ENCODE measurements around the gene WIZ. TPM values are rescaled to one million over a fixed set of nuclear protein-coding genes. Genes with fewer than 3 reads are reported as not detected.

The WIZ gene
- total and polyA plus RNA-seq, 10 of the 15 experiments (the other 5 are each of a cell fraction or from before 2014, with no cell fraction given) = 0.10 to 26.7 (median 2.7) TPM

DNA sequence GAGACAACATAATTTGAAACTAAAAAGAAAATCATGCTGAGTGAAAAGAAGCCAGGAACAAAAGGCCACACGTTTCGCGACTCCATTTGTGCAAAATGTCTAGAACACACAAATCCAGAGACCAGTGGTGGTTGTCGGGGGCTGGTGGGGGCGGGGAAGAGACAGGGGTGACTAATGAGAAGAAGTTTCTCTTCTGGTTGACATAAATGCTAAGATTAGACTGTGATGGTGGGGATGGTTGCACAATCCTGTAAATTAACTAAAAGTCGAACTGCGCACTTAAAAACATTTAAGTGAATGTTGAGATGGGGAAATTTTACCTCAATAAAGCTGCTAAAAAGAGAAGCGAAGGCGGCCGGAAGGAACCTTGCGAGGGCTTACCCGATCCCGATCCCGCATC lies 77.3 kb downstream of the WIZ start:
- ChIA-PET POLR2A (no interaction called here), RAD21 (ENCODE audit: unreplicated experiment) (no interaction called here), CTCF (interaction anchor here (0.6 to 1.1 kb wide), 2 partner anchors 15 to 25 kb away, joined by 3 read pairs; no protein-coding TSS in a partner anchor), SMC1A (ENCODE audit: uncharacterized antibody, unreplicated experiment) (no interaction called here)
- Histone ChIP-seq H2AFZ (ENCODE audit: control insufficient read depth, low read depth, low read length) (no peak overlapping the region), H3K27me3 (replicated peaks in 1 of 2; ENCODE audit: control insufficient read depth in 2 of 2, insufficient read depth in 2 of 2, low read length in 1 of 2) (no peaks in the 10 kb centered on the region), H3K79me2 (ENCODE audit: control insufficient read depth, insufficient read depth, low read length) (peaks cover 38% of the 10 kb centered on the region), H3K4me1 (ENCODE audit: control insufficient read depth, insufficient read depth, low read length) (0 out of 2 replicates have a peak, but pooled peaks cover 2% of the 10 kb centered on the region), H3K4me3 (no peak overlapping the region), H3K4me2 (ENCODE audit: control insufficient read depth, insufficient read depth) (no peak overlapping the region), H3K9ac (ENCODE audit: control insufficient read depth, insufficient read depth, low read length) (no peak overlapping the region), H3K27ac (ENCODE audit: control insufficient read depth, insufficient read depth) (no peak overlapping the region), H3K9me3 (replicated peaks; ENCODE audit: control insufficient read depth, insufficient read depth, low read length) (no peaks in the 10 kb centered on the region), H3K36me3 (ENCODE audit: control insufficient read depth in 2 of 2, insufficient read depth in 2 of 2, low read length in 1 of 2) (peaks cover 11 to 52% of the 10 kb centered on the region in 2 experiments; a peak in 3 of 4 replicates), H4K20me1 (ENCODE audit: control insufficient read depth, insufficient read depth) (0 out of 2 replicates have a peak, but pooled peaks cover 5% of the 10 kb centered on the region)
- no TSS peak for BruUV-seq (replicated peaks)
- TF ChIP-seq CBX3 (IDR thresholded peaks at IDR 0.05; ENCODE audit: borderline replicate concordance, low read depth) = no peak
- no peak for TF ChIP-seq NR2F1 (conservative IDR thresholded peaks at IDR 0.05)
- TF ChIP-seq IRF4 (IDR thresholded peaks at IDR 0.05; ENCODE audit: low read depth, low read length) = no peak
- no peak for TF ChIP-seq NFYA (IDR thresholded peaks at IDR 0.05; ENCODE audit: borderline replicate concordance, low read depth, low read length)
- TF ChIP-seq MEF2B (IDR thresholded peaks at IDR 0.05; ENCODE audit: partially characterized antibody, poor library complexity, severe bottlenecking) = no peak
- TF ChIP-seq CBX5 (IDR thresholded peaks at IDR 0.05; ENCODE audit: low read depth) = no peak
- no peak for TF ChIP-seq EED (IDR thresholded peaks at IDR 0.05; ENCODE audit: low read depth)
- TF ChIP-seq, protein P1, sequence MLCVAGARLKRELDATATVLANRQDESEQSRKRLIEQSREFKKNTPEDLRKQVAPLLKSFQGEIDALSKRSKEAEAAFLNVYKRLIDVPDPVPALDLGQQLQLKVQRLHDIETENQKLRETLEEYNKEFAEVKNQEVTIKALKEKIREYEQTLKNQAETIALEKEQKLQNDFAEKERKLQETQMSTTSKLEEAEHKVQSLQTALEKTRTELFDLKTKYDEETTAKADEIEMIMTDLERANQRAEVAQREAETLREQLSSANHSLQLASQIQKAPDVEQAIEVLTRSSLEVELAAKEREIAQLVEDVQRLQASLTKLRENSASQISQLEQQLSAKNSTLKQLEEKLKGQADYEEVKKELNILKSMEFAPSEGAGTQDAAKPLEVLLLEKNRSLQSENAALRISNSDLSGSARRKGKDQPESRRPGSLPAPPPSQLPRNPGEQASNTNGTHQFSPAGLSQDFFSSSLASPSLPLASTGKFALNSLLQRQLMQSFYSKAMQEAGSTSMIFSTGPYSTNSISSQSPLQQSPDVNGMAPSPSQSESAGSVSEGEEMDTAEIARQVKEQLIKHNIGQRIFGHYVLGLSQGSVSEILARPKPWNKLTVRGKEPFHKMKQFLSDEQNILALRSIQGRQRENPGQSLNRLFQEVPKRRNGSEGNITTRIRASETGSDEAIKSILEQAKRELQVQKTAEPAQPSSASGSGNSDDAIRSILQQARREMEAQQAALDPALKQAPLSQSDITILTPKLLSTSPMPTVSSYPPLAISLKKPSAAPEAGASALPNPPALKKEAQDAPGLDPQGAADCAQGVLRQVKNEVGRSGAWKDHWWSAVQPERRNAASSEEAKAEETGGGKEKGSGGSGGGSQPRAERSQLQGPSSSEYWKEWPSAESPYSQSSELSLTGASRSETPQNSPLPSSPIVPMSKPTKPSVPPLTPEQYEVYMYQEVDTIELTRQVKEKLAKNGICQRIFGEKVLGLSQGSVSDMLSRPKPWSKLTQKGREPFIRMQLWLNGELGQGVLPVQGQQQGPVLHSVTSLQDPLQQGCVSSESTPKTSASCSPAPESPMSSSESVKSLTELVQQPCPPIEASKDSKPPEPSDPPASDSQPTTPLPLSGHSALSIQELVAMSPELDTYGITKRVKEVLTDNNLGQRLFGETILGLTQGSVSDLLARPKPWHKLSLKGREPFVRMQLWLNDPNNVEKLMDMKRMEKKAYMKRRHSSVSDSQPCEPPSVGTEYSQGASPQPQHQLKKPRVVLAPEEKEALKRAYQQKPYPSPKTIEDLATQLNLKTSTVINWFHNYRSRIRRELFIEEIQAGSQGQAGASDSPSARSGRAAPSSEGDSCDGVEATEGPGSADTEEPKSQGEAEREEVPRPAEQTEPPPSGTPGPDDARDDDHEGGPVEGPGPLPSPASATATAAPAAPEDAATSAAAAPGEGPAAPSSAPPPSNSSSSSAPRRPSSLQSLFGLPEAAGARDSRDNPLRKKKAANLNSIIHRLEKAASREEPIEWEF (IDR thresholded peaks at IDR 0.05; ENCODE audit: insufficient replicate concordance, low read depth, low read length) = no peak
- intact Hi-C loops (cut with micrococcal nuclease; ENCODE audit: unreplicated experiment) (no loop called here), in situ Hi-C loops (cut with MboI) (no loop called here)
- DNase-seq (ENCODE audit: low read depth, low spot score) (no peak), ATAC-seq (no peak), FAIRE-seq (no peak)
- 86% methylated on average over 14 of the region's 14 CpGs for WGBS (ENCODE audit: insufficient coverage, insufficient replicate concordance, low lambda C conversion rate, missing lambda C conversion rate)
